H9 (cell line): ENCODE measurements around the gene ENTPD1. TPM values are rescaled to one million over a fixed set of nuclear protein-coding genes. Genes with fewer than 3 reads are reported as not detected.

Experiments
- DNase-seq: peaks from one replicate; pipeline ENCODE4 v3.0.0-alpha.2; 2017
- H2AFZ ChIP-seq: one replicate; pipeline ENCODE4 v1.6.1; 2013; ENCODE audit warnings: mild to moderate bottlenecking, low read length, control low read depth, moderate library complexity
- H2AK5ac ChIP-seq: 2 replicates; pipeline ENCODE4 v1.6.1; 2013; ENCODE audit warnings: low read length, control low read depth, mixed read lengths; ENCODE audit not compliant: insufficient read length
- H2BK120ac ChIP-seq: one replicate; pipeline ENCODE4 v1.6.1; 2013; ENCODE audit warnings: low read depth, mild to moderate bottlenecking, low read length, control low read depth, inconsistent platforms; ENCODE audit not compliant: poor library complexity, severe bottlenecking
- H2BK12ac ChIP-seq: 2 replicates; pipeline ENCODE4 v1.6.1; 2013; ENCODE audit warnings: low read length, control low read depth, mixed read lengths, low read depth; ENCODE audit not compliant: insufficient read length
- H2BK15ac ChIP-seq: 2 replicates; pipeline ENCODE4 v1.6.1; 2013; ENCODE audit warnings: low read depth, low read length, control low read depth
- H2BK20ac ChIP-seq: one replicate; pipeline ENCODE4 v1.6.1; 2013; ENCODE audit warnings: low read depth, mild to moderate bottlenecking, low read length, control low read depth, inconsistent platforms; ENCODE audit not compliant: poor library complexity, severe bottlenecking
- H2BK5ac ChIP-seq: 2 replicates; pipeline ENCODE4 v1.6.1; 2013; ENCODE audit warnings: low read length, control low read depth, mixed read lengths; ENCODE audit not compliant: insufficient read length
- H3K14ac ChIP-seq: 2 replicates; pipeline ENCODE4 v1.6.1; 2013; ENCODE audit warnings: low read length, control low read depth; ENCODE audit not compliant: insufficient read depth
- H3K18ac ChIP-seq: 2 replicates; pipeline ENCODE4 v1.6.1; 2013; ENCODE audit warnings: low read depth, mild to moderate bottlenecking, mixed read lengths, low read length, control low read depth; ENCODE audit not compliant: insufficient read length
- H3K23ac ChIP-seq: 2 replicates; pipeline ENCODE4 v1.6.1; 2013; ENCODE audit warnings: low read length, control low read depth, mixed read lengths, low read depth; ENCODE audit not compliant: insufficient read length
- H3K23me2 ChIP-seq: 2 replicates; pipeline ENCODE4 v1.6.1; 2013; ENCODE audit warnings: low read depth, mild to moderate bottlenecking, mixed read lengths, low read length, control low read depth; ENCODE audit not compliant: insufficient read length, poor library complexity, severe bottlenecking
- H3K27ac ChIP-seq: 2 replicates; pipeline ENCODE4 v1.5.1; 2013; ENCODE audit warnings: low read length, control low read depth, mixed read lengths, low read depth; ENCODE audit not compliant: insufficient read length
- H3K27me3 ChIP-seq: 2 replicates; pipeline ENCODE4 v1.6.1; 2013; ENCODE audit warnings: low read length, control low read depth, inconsistent platforms; ENCODE audit not compliant: insufficient read depth
- H3K4ac ChIP-seq: 2 replicates; pipeline ENCODE4 v1.6.1; 2013; ENCODE audit warnings: low read depth, mild to moderate bottlenecking, control low read depth, inconsistent platforms, low read length, moderate library complexity
- H3K4me1 ChIP-seq: 2 replicates; pipeline ENCODE4 v1.6.1; 2013; ENCODE audit warnings: low read length, control low read depth, inconsistent platforms; ENCODE audit not compliant: insufficient read depth
- H3K4me2 ChIP-seq: 2 replicates; pipeline ENCODE4 v1.6.1; 2013; ENCODE audit warnings: low read length, control low read depth, mixed read lengths; ENCODE audit not compliant: insufficient read length, insufficient read depth
- H3K56ac ChIP-seq: 2 replicates; pipeline ENCODE4 v1.6.1; 2013; ENCODE audit warnings: low read depth, mild to moderate bottlenecking, mixed read lengths, low read length, control low read depth; ENCODE audit not compliant: insufficient read length
- H3K79me1 ChIP-seq: 2 replicates; pipeline ENCODE4 v1.6.1; 2013; ENCODE audit warnings: low read depth, mild to moderate bottlenecking, moderate library complexity, low read length, control low read depth, inconsistent platforms; ENCODE audit not compliant: insufficient read depth, poor library complexity, severe bottlenecking
- H3K79me2 ChIP-seq: 2 replicates; pipeline ENCODE4 v1.6.1; 2013; ENCODE audit warnings: low read length, control low read depth, inconsistent platforms; ENCODE audit not compliant: insufficient read depth
- H3K9ac ChIP-seq: 2 replicates; pipeline ENCODE4 v1.6.1; 2013; ENCODE audit warnings: low read length, control low read depth, mixed read lengths; ENCODE audit not compliant: insufficient read length; ENCODE audit errors: extremely low read depth
- H3K9me3 ChIP-seq: one replicate; pipeline ENCODE4 v1.6.1; 2013; ENCODE audit warnings: low read depth, low read length, inconsistent platforms; ENCODE audit not compliant: control insufficient read depth
- H3T11ph ChIP-seq: one replicate; pipeline ENCODE4 v1.6.1; 2013; ENCODE audit warnings: mild to moderate bottlenecking, low read length, control low read depth, inconsistent platforms
- H4K20me1 ChIP-seq: one replicate; pipeline ENCODE4 v1.6.1; 2013; ENCODE audit not compliant: control insufficient read depth, insufficient read length, insufficient read depth
- H4K5ac ChIP-seq: 2 replicates; pipeline ENCODE4 v1.6.1; 2013; ENCODE audit warnings: low read depth, mild to moderate bottlenecking, mixed read lengths, low read length, control low read depth; ENCODE audit not compliant: insufficient read length
- H4K8ac ChIP-seq: replicated peaks from 2 replicates; pipeline ENCODE4 v1.6.1; 2013; ENCODE audit warnings: low read length, control low read depth, mixed read lengths, low read depth; ENCODE audit not compliant: insufficient read length
- H4K91ac ChIP-seq: 2 replicates; pipeline ENCODE4 v1.6.1; 2013; ENCODE audit warnings: low read depth, mild to moderate bottlenecking, moderate library complexity, mixed read lengths, low read length, control low read depth; ENCODE audit not compliant: insufficient read length
- H3K27ac Mint-ChIP-seq, 3 experiments: 2 replicates in 2 of 3; 3 replicates in 1 of 3; pipeline ENCODE4 v1.8.0; 2020 to 2021; ENCODE audit warnings: mixed read lengths in 3 of 3, mild to moderate bottlenecking in 1 of 3, moderate library complexity in 1 of 3
- H3K27me3 Mint-ChIP-seq: 2 replicates; pipeline ENCODE4 v1.8.0; 2021; ENCODE audit warnings: low read depth, mild to moderate bottlenecking, moderate library complexity, mixed read lengths
- H3K36me3 Mint-ChIP-seq, 3 experiments: 2 replicates in 2 of 3; 3 replicates in 1 of 3; pipeline ENCODE4 v1.8.0; 2020 to 2021; ENCODE audit warnings: low read depth in 3 of 3, mixed read lengths in 3 of 3; ENCODE audit not compliant: insufficient read depth in 1 of 3
- H3K4me1 Mint-ChIP-seq, 2 experiments: 2 replicates each; pipeline ENCODE4 v1.8.0; 2020; ENCODE audit warnings: mixed read lengths in 2 of 2
- H3K4me3 Mint-ChIP-seq, 2 experiments: 2 replicates in 1 of 2; 3 replicates in 1 of 2; pipeline ENCODE4 v1.8.0; 2020 to 2021; ENCODE audit warnings: mild to moderate bottlenecking in 2 of 2, mixed read lengths in 2 of 2, moderate library complexity in 1 of 2
- H3K9me3 Mint-ChIP-seq, 2 experiments: 2 replicates in 1 of 2; 3 replicates in 1 of 2; pipeline ENCODE4 v1.8.0; 2020; ENCODE audit warnings: mild to moderate bottlenecking in 2 of 2, mixed read lengths in 2 of 2, moderate library complexity in 1 of 2
- CTCF ChIP-seq: fragments of 200-600 bp; sonication (generic); conservative IDR thresholded peaks from 3 replicates; pipeline ENCODE4 v1.8.0; 2021; ENCODE audit warnings: antibody characterized with exemption, mild to moderate bottlenecking
- WGBS: extraction: QIAGEN DNeasy Blood & Tissue Kit; methylation state at CpG from one replicate; pipeline ENCODE4 v1.1.7; 2013; ENCODE audit warnings: missing lambda C conversion rate, low lambda C conversion rate, mixed read lengths; ENCODE audit not compliant: insufficient read length; ENCODE audit errors: extremely low coverage; 5-methylcytosine and 5-hydroxymethylcytosine counted together
- total RNA-seq: library from RNA; stranded (reverse); gene quantifications from 2 replicates; pipeline ENCODE4 v1.2.1, GENCODE V29; 2021

ENTPD1 gene
- total RNA-seq, 1 experiment from 2014 or later: 1.9 TPM

GRCh38 chr10:95821720-95822119, 65.8 kb downstream of the ENTPD1 start:
- H3K14ac ChIP-seq: no peak overlapping the region
- no peak overlapping the region for H2AFZ ChIP-seq
- H3K9ac ChIP-seq: no peak overlapping the region
- no peak overlapping the region for H3K18ac ChIP-seq
- Mint-ChIP-seq H3K27ac (no peak overlapping the region), H3K36me3 (no peaks in the 10 kb centered on the region; a peak in 2 of 7 replicates), H3K9me3 (no peaks in the 10 kb centered on the region), H3K4me3 (no peak overlapping the region), H3K27me3 (no peaks in the 10 kb centered on the region), H3K4me1 (peaks cover 0 to 2% of the 10 kb centered on the region in 2 experiments; a peak in 1 of 4 replicates)
- no peak overlapping the region for H3K27ac ChIP-seq
- no peaks in the 10 kb centered on the region for H3K79me1 ChIP-seq
- no peak overlapping the region for H2BK20ac ChIP-seq
- no peaks in the 10 kb centered on the region for H3K9me3 ChIP-seq
- no peak overlapping the region for H2BK5ac ChIP-seq
- no peaks in the 10 kb centered on the region for H4K20me1 ChIP-seq
- TF ChIP-seq CTCF: no peak
- DNase-seq: no peak
- H4K5ac ChIP-seq: no peak overlapping the region
- H2BK12ac ChIP-seq: no peak overlapping the region
- no peaks in the 10 kb centered on the region for H3K27me3 ChIP-seq
- no peak overlapping the region for H3K4ac ChIP-seq
- no peak overlapping the region for H4K8ac ChIP-seq
- H2BK120ac ChIP-seq: no peak overlapping the region
- H3K4me2 ChIP-seq: no peak overlapping the region
- no peak overlapping the region for H2AK5ac ChIP-seq
- H3K4me1 ChIP-seq: no peaks in the 10 kb centered on the region
- H3K79me2 ChIP-seq: no peaks in the 10 kb centered on the region
- no peak overlapping the region for H2BK15ac ChIP-seq
- no peaks in the 10 kb centered on the region for H3K23me2 ChIP-seq
- no peak overlapping the region for H3K56ac ChIP-seq
- no peak overlapping the region for H3T11ph ChIP-seq
- no peak overlapping the region for H3K23ac ChIP-seq
- WGBS: no CpG with 5 or more reads among the region's 1 CpG
- no peak overlapping the region for H4K91ac ChIP-seq
